ENCODE measurements around the gene SGK1. TPM values are rescaled to one million over a fixed set of nuclear protein-coding genes. Genes with fewer than 3 reads are reported as not detected.

Gene SGK1
- polyA plus RNA-seq, 1 of the 3 experiments (the other 2 are of a cell fraction) = 440 TPM

GRCh38 chr6:134175532-134176263 lies 142.2 kb downstream of the SGK1 start:
- H3K79me2 ChIP-seq (ENCODE audit: insufficient read depth) = peaks cover 39% of the 10 kb centered on the region
- peaks cover 31% of the 10 kb centered on the region for H4K20me1 ChIP-seq (ENCODE audit: insufficient read depth)
- ChIA-PET POLR2A (no interaction called here), CTCF (interaction anchor here (1.3 to 2.4 kb wide), 4 partner anchors 19 to 765 kb away, joined by 3 to 48 read pairs (median 12); no protein-coding TSS in a partner anchor)
- WGBS (ENCODE audit: low lambda C conversion rate) = 6% methylated on average over 27 of the region's 44 CpGs
- H3K4me3 ChIP-seq (ENCODE audit: low read depth in 2 of 2, low read length in 1 of 2) = peak overlapping the region; percentile 76 to 78
- peak overlapping the region; percentile 83 for H3K9ac ChIP-seq
- H3K4me2 ChIP-seq = peak overlapping the region; percentile 95
- H3K27ac ChIP-seq (ENCODE audit: low read depth in 2 of 2, low read length in 1 of 2) = peak overlapping the region; percentile 67 to 94
- H3K36me3 ChIP-seq (replicated peaks in 1 of 2; ENCODE audit: control insufficient read depth in 1 of 2, insufficient read depth in 2 of 2, low read length in 1 of 2) = peaks cover 20 to 31% of the 10 kb centered on the region in 2 experiments
- no peaks in the 10 kb centered on the region for H3K9me2 ChIP-seq
- H2AFZ ChIP-seq (ENCODE audit: low read depth) = peak overlapping the region; percentile 73; the same call in 1 of the 2 replicates
- H3F3A ChIP-seq (replicated peaks; ENCODE audit: insufficient read depth) = peaks cover 22% of the 10 kb centered on the region
- no peaks in the 10 kb centered on the region for H3K9me3 ChIP-seq
- peaks cover 9 to 24% of the 10 kb centered on the region in 2 experiments for H3K4me1 ChIP-seq (ENCODE audit: control insufficient read depth in 1 of 2, insufficient read depth in 2 of 2, low read depth in 1 of 2, low read length in 1 of 2)
- TF ChIP-seq EP300 (IDR thresholded peaks at IDR 0.05; ENCODE audit: borderline replicate concordance in 1 of 2, low read depth in 1 of 2, low read length in 1 of 2) = peak in 1 of 2 experiments; percentile 20; a peak in 1 of 4 replicates
- TF ChIP-seq PBX3 (IDR thresholded peaks at IDR 0.05) = no peak
- TF ChIP-seq ZBTB33 (IDR thresholded peaks at IDR 0.05; ENCODE audit: borderline replicate concordance, low read depth) = no peak
- TF ChIP-seq MXI1 (IDR thresholded peaks at IDR 0.05; ENCODE audit: low read depth, low read length) = 0 out of 2 replicates have a peak, but pooled peaks have one; percentile 19
- TF ChIP-seq, protein P1, sequence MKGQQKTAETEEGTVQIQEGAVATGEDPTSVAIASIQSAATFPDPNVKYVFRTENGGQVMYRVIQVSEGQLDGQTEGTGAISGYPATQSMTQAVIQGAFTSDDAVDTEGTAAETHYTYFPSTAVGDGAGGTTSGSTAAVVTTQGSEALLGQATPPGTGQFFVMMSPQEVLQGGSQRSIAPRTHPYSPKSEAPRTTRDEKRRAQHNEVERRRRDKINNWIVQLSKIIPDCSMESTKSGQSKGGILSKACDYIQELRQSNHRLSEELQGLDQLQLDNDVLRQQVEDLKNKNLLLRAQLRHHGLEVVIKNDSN (IDR thresholded peaks at IDR 0.05; ENCODE audit: borderline replicate concordance, low read depth) = peak; percentile 31; the same call in 1 of the 2 replicates
- TF ChIP-seq, protein P2, sequence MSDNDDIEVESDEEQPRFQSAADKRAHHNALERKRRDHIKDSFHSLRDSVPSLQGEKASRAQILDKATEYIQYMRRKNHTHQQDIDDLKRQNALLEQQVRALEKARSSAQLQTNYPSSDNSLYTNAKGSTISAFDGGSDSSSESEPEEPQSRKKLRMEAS (IDR thresholded peaks at IDR 0.05; ENCODE audit: low read depth) = peak; percentile 29; the same call in 1 of the 2 replicates
- DNase-seq = peak; percentile 49
- no peaks in the 10 kb centered on the region for H3K27me3 ChIP-seq (ENCODE audit: insufficient read depth)

- Histone ChIP-seq H4K20me1 (ENCODE audit: insufficient read depth) (peaks cover 39% of the 10 kb centered on the region), H3K4me1 (ENCODE audit: control insufficient read depth in 1 of 2, insufficient read depth in 2 of 2, low read depth in 1 of 2, low read length in 1 of 2) (peaks cover 16 to 30% of the 10 kb centered on the region in 2 experiments), H3K4me2 (peak overlapping the region; percentile 95), H3K79me2 (ENCODE audit: insufficient read depth) (peaks cover 42% of the 10 kb centered on the region), H3K9me2 (no peaks in the 10 kb centered on the region), H3K27ac (ENCODE audit: low read depth in 2 of 2, low read length in 1 of 2) (peak overlapping the region; percentile 76 to 94), H3K36me3 (replicated peaks in 1 of 2; ENCODE audit: control insufficient read depth in 1 of 2, insufficient read depth in 2 of 2, low read length in 1 of 2) (peaks cover 28 to 39% of the 10 kb centered on the region in 2 experiments), H3K4me3 (ENCODE audit: low read depth in 2 of 2, low read length in 1 of 2) (peak overlapping the region; percentile 76 to 78), H3K9me3 (no peaks in the 10 kb centered on the region), H3K9ac (peak overlapping the region; percentile 83), H3F3A (replicated peaks; ENCODE audit: insufficient read depth) (peaks cover 29% of the 10 kb centered on the region), H3K27me3 (ENCODE audit: insufficient read depth) (no peaks in the 10 kb centered on the region), H2AFZ (ENCODE audit: low read depth) (peak overlapping the region; percentile 73; the same call in 1 of the 2 replicates)
- POLR2A ChIA-PET = no interaction called here
- CTCF ChIA-PET = interaction anchor here (0.8 to 2.2 kb wide), 15 partner anchors 9 to 765 kb away, joined by 3 to 48 read pairs (median 6); no protein-coding TSS in a partner anchor
- 3% methylated on average over 4 of the region's 100 CpGs for WGBS (ENCODE audit: low lambda C conversion rate)
- peak; percentile 90 for DNase-seq
- no peak; the same call in 1 of the 2 replicates for TF ChIP-seq TCF12 (IDR thresholded peaks at IDR 0.05)
- peak; percentile 26; the same call in 1 of the 2 replicates for TF ChIP-seq PBX3 (IDR thresholded peaks at IDR 0.05)
- peak; percentile 31; the same call in 1 of the 2 replicates for TF ChIP-seq RCOR1 (IDR thresholded peaks at IDR 0.05; ENCODE audit: low read length)
- TF ChIP-seq SMC3 (IDR thresholded peaks at IDR 0.05; ENCODE audit: low read depth, low read length) = peak; percentile 26; the same call in 1 of the 2 replicates
- TF ChIP-seq YY1 (IDR thresholded peaks at IDR 0.05; ENCODE audit: low read depth) = peak; percentile 57; the same call in 1 of the 2 replicates
- peak; percentile 38 for TF ChIP-seq RAD21 (IDR thresholded peaks at IDR 0.05; ENCODE audit: low read length)
- TF ChIP-seq MXI1 (IDR thresholded peaks at IDR 0.05; ENCODE audit: low read depth, low read length) = peak; percentile 48; the same call in 1 of the 2 replicates
- TF ChIP-seq NRF1 (IDR thresholded peaks at IDR 0.05; ENCODE audit: low read depth, low read length) = peak; percentile 54
- no peak; the same call in 1 of the 2 replicates for TF ChIP-seq TEAD4 (IDR thresholded peaks at IDR 0.05; ENCODE audit: borderline replicate concordance, insufficient read depth)
- TF ChIP-seq TAF1 (IDR thresholded peaks at IDR 0.05; ENCODE audit: borderline replicate concordance, low read depth, low read length) = peak; percentile 99
- peak; percentile 1; the same call in 1 of the 2 replicates for TF ChIP-seq FOSL2 (IDR thresholded peaks at IDR 0.05; ENCODE audit: borderline replicate concordance, low read depth)
Observed at GRCh38 chr6:134174672-134175531, 143.0 kb downstream of the SGK1 start.

Data from SK-N-SH (cell line).